ENCODE data around the gene CLEC2L.

CLEC2L gene

GRCh38 chr7:139534096-139534495 lies 10.6 kb downstream of the CLEC2L start:
- TF ChIP-seq TEAD4 (IDR thresholded peaks at IDR 0.05) (no peak), USF1 (IDR thresholded peaks at IDR 0.05) (no peak), MAX (IDR thresholded peaks at IDR 0.05) (no peak), TCF12 (IDR thresholded peaks at IDR 0.05; ENCODE audit: low read depth) (no peak), EGR1 (IDR thresholded peaks at IDR 0.05) (no peak), EP300 (IDR thresholded peaks at IDR 0.05; ENCODE audit: borderline replicate concordance) (no peak)

GRCh38 chr7:139534966-139535651 lies 11.6 kb downstream of the CLEC2L start:
- TF ChIP-seq EP300 (IDR thresholded peaks at IDR 0.05; ENCODE audit: borderline replicate concordance) (no peak), ZBTB7A (IDR thresholded peaks at IDR 0.05; ENCODE audit: low read depth) (no peak)

- TF ChIP-seq ZBTB7A (IDR thresholded peaks at IDR 0.05; ENCODE audit: low read depth) (no peak), TAF1 (IDR thresholded peaks at IDR 0.05; ENCODE audit: low read depth) (no peak), NFIC (IDR thresholded peaks at IDR 0.05) (no peak), TCF12 (IDR thresholded peaks at IDR 0.05; ENCODE audit: low read depth) (no peak), YY1 (IDR thresholded peaks at IDR 0.05; ENCODE audit: low read depth) (no peak), EGR1 (IDR thresholded peaks at IDR 0.05) (no peak), EP300 (IDR thresholded peaks at IDR 0.05; ENCODE audit: borderline replicate concordance) (no peak), TEAD4 (IDR thresholded peaks at IDR 0.05) (no peak), CEBPB (IDR thresholded peaks at IDR 0.05) (no peak), CREB1 (IDR thresholded peaks at IDR 0.05; ENCODE audit: low read depth) (no peak), FOXM1 (IDR thresholded peaks at IDR 0.05; ENCODE audit: borderline replicate concordance, low read depth) (no peak), REST (IDR thresholded peaks at IDR 0.05; ENCODE audit: low read depth) (no peak), MAX (IDR thresholded peaks at IDR 0.05) (no peak)
Observed at GRCh38 chr7:139536152-139536551, 12.7 kb downstream of the CLEC2L start.

GRCh38 chr7:139538881-139539635 lies 15.6 kb downstream of the CLEC2L start:
- TF ChIP-seq USF1 (IDR thresholded peaks at IDR 0.05) (no peak), REST (IDR thresholded peaks at IDR 0.05; ENCODE audit: low read depth) (no peak), RAD21 (IDR thresholded peaks at IDR 0.05; ENCODE audit: low read depth) (no peak), FOXM1 (IDR thresholded peaks at IDR 0.05; ENCODE audit: borderline replicate concordance, low read depth) (no peak), EGR1 (IDR thresholded peaks at IDR 0.05) (no peak), CEBPB (IDR thresholded peaks at IDR 0.05) (no peak), MAX (IDR thresholded peaks at IDR 0.05) (no peak), NFIC (IDR thresholded peaks at IDR 0.05) (no peak), EP300 (IDR thresholded peaks at IDR 0.05; ENCODE audit: borderline replicate concordance) (no peak), TEAD4 (IDR thresholded peaks at IDR 0.05) (no peak), TAF1 (IDR thresholded peaks at IDR 0.05; ENCODE audit: low read depth) (no peak)

GRCh38 chr7:139540203-139540602 lies 16.7 kb downstream of the CLEC2L start:
- TF ChIP-seq ZBTB7A (IDR thresholded peaks at IDR 0.05; ENCODE audit: low read depth) = no peak
- TF ChIP-seq TEAD4 (IDR thresholded peaks at IDR 0.05) = no peak
- no peak for TF ChIP-seq NFIC (IDR thresholded peaks at IDR 0.05)
- TF ChIP-seq EGR1 (IDR thresholded peaks at IDR 0.05) = no peak
- no peak for TF ChIP-seq USF1 (IDR thresholded peaks at IDR 0.05)
- TF ChIP-seq CEBPB (IDR thresholded peaks at IDR 0.05) = no peak
- no peak for TF ChIP-seq MAX (IDR thresholded peaks at IDR 0.05)
- no peak for TF ChIP-seq CREB1 (IDR thresholded peaks at IDR 0.05; ENCODE audit: low read depth)
- no peak for TF ChIP-seq TCF12 (IDR thresholded peaks at IDR 0.05; ENCODE audit: low read depth)
- TF ChIP-seq FOXM1 (IDR thresholded peaks at IDR 0.05; ENCODE audit: borderline replicate concordance, low read depth) = no peak

Measured in Ishikawa (cell line).